SK-N-SH (cell line): ENCODE measurements around the gene RBM19. TPM values are rescaled to one million over a fixed set of nuclear protein-coding genes. Genes with fewer than 3 reads are reported as not detected.
A peak's percentile ranks its signal among the peaks of the same experiment; 100 is the strongest.

ENCODE experiments used
- CTCF ChIA-PET: fragments of 300-600, 350-600 bp; formaldehyde crosslinking; extraction: SDS; loops from one replicate; lab custom pipeline; 2021; lab: Yijun Ruan, JAX
- POLR2A ChIA-PET: fragments of 350-600 bp; sonication (Branson Sonifier 250); formaldehyde crosslinking; extraction: SDS; loops from one replicate; lab custom pipeline; 2020; ENCODE audit warnings: antibody characterized with exemption, inconsistent platforms; lab: Yijun Ruan, JAX
- DNase-seq: peaks from one replicate; pipeline ENCODE4 v3.0.0; 2012
- H2AFZ ChIP-seq: fragments of 200-600 bp; sonication (generic); 2 replicates; pipeline ENCODE4 v1.8.1; 2016; ENCODE audit warnings: antibody characterized with exemption, mild to moderate bottlenecking, low read depth
- H3F3A ChIP-seq: fragments of 200-600 bp; sonication (generic); replicated peaks from 2 replicates; pipeline ENCODE3; 2016; ENCODE audit warnings: antibody characterized with exemption, mild to moderate bottlenecking; ENCODE audit not compliant: insufficient read depth
- H3K27ac ChIP-seq, 2 experiments: fragments of 200-500 bp in 1 of 2; fragments of 200-600 bp in 1 of 2; sonication (Bioruptor generic) in 1 of 2; sonication (generic), shearing (Covaris generic) in 1 of 2; 2 replicates each; pipeline versions ENCODE4 v1.5.1 to v1.6.1; 2014 to 2016; ENCODE audit warnings: low read depth in 2 of 2, inconsistent platforms in 1 of 2, low read length in 1 of 2, mild to moderate bottlenecking in 1 of 2, mixed read lengths in 1 of 2
- H3K27me3 ChIP-seq: fragments of 200-600 bp; sonication (generic), shearing (Covaris generic); 2 replicates; pipeline ENCODE4 v1.6.1; 2016; ENCODE audit warnings: mixed run types; ENCODE audit not compliant: insufficient read depth
- H3K36me3 ChIP-seq, 2 experiments: fragments of 200-500 bp in 1 of 2; fragments of 200-600 bp in 1 of 2; sonication (Bioruptor generic) in 1 of 2; sonication (generic) in 1 of 2; replicated peaks in 1 of 2; 2 replicates each; pipeline versions ENCODE3 to v1.5.1; 2014 to 2016; ENCODE audit warnings: low read length in 1 of 2, mild to moderate bottlenecking in 1 of 2; ENCODE audit not compliant: insufficient read depth in 2 of 2, control insufficient read depth in 1 of 2
- H3K4me1 ChIP-seq, 2 experiments: fragments of 200-500 bp in 1 of 2; fragments of 200-600 bp in 1 of 2; sonication (Bioruptor generic) in 1 of 2; sonication (generic), shearing (Covaris generic) in 1 of 2; 2 replicates each; pipeline versions ENCODE4 v1.5.1 to v1.6.1; 2014 to 2016; ENCODE audit warnings: low read depth in 1 of 2, low read length in 1 of 2, mixed run types in 1 of 2; ENCODE audit not compliant: insufficient read depth in 2 of 2, control insufficient read depth in 1 of 2
- H3K4me2 ChIP-seq: fragments of 200-600 bp; sonication (generic), shearing (Covaris generic); 2 replicates; pipeline ENCODE4 v1.6.1; 2017; ENCODE audit warnings: mixed run types
- H3K4me3 ChIP-seq, 2 experiments: fragments of 200-500 bp in 1 of 2; fragments of 200-600 bp in 1 of 2; sonication (Bioruptor generic) in 1 of 2; sonication (generic), shearing (Covaris generic) in 1 of 2; 2 replicates each; pipeline versions ENCODE4 v1.5.1 to v1.8.1; 2014 to 2016; ENCODE audit warnings: low read depth in 2 of 2, inconsistent platforms in 1 of 2, low read length in 1 of 2, mild to moderate bottlenecking in 1 of 2, mixed read lengths in 1 of 2, moderate library complexity in 1 of 2
- H3K79me2 ChIP-seq: fragments of 200-600 bp; sonication (generic); 2 replicates; pipeline ENCODE4 v1.8.1; 2017; ENCODE audit warnings: mild to moderate bottlenecking; ENCODE audit not compliant: insufficient read depth
- H3K9ac ChIP-seq: fragments of 200-600 bp; sonication (generic); 2 replicates; pipeline ENCODE4 v1.6.1; 2017; ENCODE audit warnings: mixed run types
- H3K9me2 ChIP-seq: fragments of 200-600 bp; sonication (generic); 2 replicates; pipeline ENCODE4 v1.6.1; 2017; ENCODE audit warnings: mixed run types
- H3K9me3 ChIP-seq: fragments of 200-600 bp; sonication (generic); 2 replicates; pipeline ENCODE4 v1.6.1; 2017; ENCODE audit warnings: mixed run types, mild to moderate bottlenecking, moderate library complexity
- H4K20me1 ChIP-seq: fragments of 200-600 bp; sonication (generic); 2 replicates; pipeline ENCODE4 v1.6.1; 2017; ENCODE audit warnings: mild to moderate bottlenecking, mixed run types; ENCODE audit not compliant: insufficient read depth
- CHD2 ChIP-seq: fragments of 150-350 bp; IDR thresholded peaks from 2 replicates; pipeline ENCODE4 v1.6.1; 2018; ENCODE audit warnings: low read length; ENCODE audit not compliant: partially characterized antibody
- ELF1 ChIP-seq: IDR thresholded peaks from 2 replicates; pipeline ENCODE4 v1.4.0; 2012
- EP300 ChIP-seq, 2 experiments: IDR thresholded peaks; 2 replicates each; pipeline versions ENCODE4 v1.4.0 to v1.6.1; 2012; ENCODE audit warnings: borderline replicate concordance in 1 of 2, low read depth in 1 of 2, low read length in 1 of 2
- EZH2phosphoT487 ChIP-seq: fragments of 200-600 bp; sonication (generic); IDR thresholded peaks from 2 replicates; pipeline ENCODE4 v1.6.1; 2017; ENCODE audit warnings: low read depth, mixed run types, mild to moderate bottlenecking, antibody characterized with exemption, moderate library complexity, borderline replicate concordance
- FOSL2 ChIP-seq: IDR thresholded peaks from 2 replicates; pipeline ENCODE4 v1.4.0; 2012; ENCODE audit warnings: low read depth, mild to moderate bottlenecking, moderate library complexity, borderline replicate concordance
- GABPA ChIP-seq: IDR thresholded peaks from 2 replicates; pipeline ENCODE4 v1.4.0; 2012; ENCODE audit warnings: low read depth, mild to moderate bottlenecking
- GATA2 ChIP-seq: sonication (generic); formaldehyde crosslinking; IDR thresholded peaks from 2 replicates; pipeline ENCODE4 v1.5.0; 2020; ENCODE audit warnings: mild to moderate bottlenecking, missing genetic modification reagents
- IRF3 ChIP-seq: fragments of 150-350 bp; IDR thresholded peaks from 2 replicates; pipeline ENCODE4 v1.6.1; 2016; ENCODE audit warnings: mild to moderate bottlenecking, low read depth, low read length
- JUND ChIP-seq: IDR thresholded peaks from 2 replicates; pipeline ENCODE4 v1.4.0; 2012
- MXI1 ChIP-seq: IDR thresholded peaks from 2 replicates; pipeline ENCODE4 v1.6.1; 2012; ENCODE audit warnings: mild to moderate bottlenecking, low read depth, low read length, improper control_type of control experiment
- NFIC ChIP-seq: IDR thresholded peaks from 2 replicates; pipeline ENCODE4 v1.4.0; 2012; ENCODE audit warnings: borderline replicate concordance
- NRF1 ChIP-seq: IDR thresholded peaks from 2 replicates; pipeline ENCODE4 v1.6.1; 2012; ENCODE audit warnings: low read depth, mild to moderate bottlenecking, low read length
- RAD21 ChIP-seq: IDR thresholded peaks from 2 replicates; pipeline ENCODE4 v1.6.1; 2012; ENCODE audit warnings: mild to moderate bottlenecking, low read length
- RCOR1 ChIP-seq: fragments of 150-350 bp; IDR thresholded peaks from 2 replicates; pipeline ENCODE4 v1.6.1; 2017; ENCODE audit warnings: antibody characterized with exemption, low read length
- RFX5 ChIP-seq: IDR thresholded peaks from 2 replicates; pipeline ENCODE4 v1.6.1; 2012; ENCODE audit warnings: mild to moderate bottlenecking, improper control_type of control experiment, low read length
- SIN3A ChIP-seq: IDR thresholded peaks from 2 replicates; pipeline ENCODE4 v1.6.1; 2012; ENCODE audit warnings: low read depth, mild to moderate bottlenecking, low read length, moderate library complexity, borderline replicate concordance
- SMC3 ChIP-seq: IDR thresholded peaks from 2 replicates; pipeline ENCODE4 v1.6.1; 2012; ENCODE audit warnings: low read depth, low read length, improper control_type of control experiment
- TAF1 ChIP-seq: IDR thresholded peaks from 2 replicates; pipeline ENCODE4 v1.6.1; 2012; ENCODE audit warnings: low read depth, mild to moderate bottlenecking, low read length, moderate library complexity, borderline replicate concordance
- TCF12 ChIP-seq: IDR thresholded peaks from 2 replicates; pipeline ENCODE4 v1.4.0; 2012
- USF1 ChIP-seq: IDR thresholded peaks from 2 replicates; pipeline ENCODE4 v1.4.0; 2012; ENCODE audit warnings: low read depth, borderline replicate concordance
- USF2 ChIP-seq: fragments of 150-350 bp; IDR thresholded peaks from 2 replicates; pipeline ENCODE4 v1.6.1; 2017; ENCODE audit warnings: antibody characterized with exemption, low read length, low read depth, borderline replicate concordance
- YY1 ChIP-seq: IDR thresholded peaks from 2 replicates; pipeline ENCODE4 v1.4.0; 2012; ENCODE audit warnings: low read depth, mild to moderate bottlenecking
- ZBTB33 ChIP-seq: IDR thresholded peaks from 2 replicates; pipeline ENCODE4 v1.4.0; 2012; ENCODE audit warnings: low read depth, borderline replicate concordance
- WGBS: methylation state at CpG from one replicate; pipeline ENCODE4 v1.1.6; 2017; ENCODE audit warnings: low lambda C conversion rate; 5-methylcytosine and 5-hydroxymethylcytosine counted together
- polyA plus RNA-seq, 3 experiments: library from polyadenylated mRNA; depleted of rRNA; stranded (reverse); fragments of >200 nt; gene quantifications; 2 replicates each; pipeline ENCODE4 v1.2.3, GENCODE V29; 2012

The RBM19 gene
- polyA plus RNA-seq, 1 of the 3 experiments (the other 2 are of a cell fraction): 16.6 TPM

- POLR2A ChIA-PET: no interaction called here
- CTCF ChIA-PET: no interaction called here
Measured at GRCh38 chr12:113796852-113797534, 169.1 kb downstream of the RBM19 start.

GRCh38 chr12:113796066-113796827, 169.9 kb downstream of the RBM19 start:
- no peaks in the 10 kb centered on the region for H3K9me3 ChIP-seq
- H3K4me2 ChIP-seq: no peak overlapping the region
- H3K27ac ChIP-seq: no peak overlapping the region
- H3K9me2 ChIP-seq: no peaks in the 10 kb centered on the region
- H3K79me2 ChIP-seq: no peaks in the 10 kb centered on the region
- TF ChIP-seq FOSL2 (no peak), ZBTB33 (no peak), ELF1 (no peak), SIN3A (no peak), NFIC (no peak), RAD21 (no peak), JUND (no peak), MXI1 (no peak), TAF1 (no peak), TCF12 (no peak), USF2 (no peak), USF1 (no peak), CHD2 (no peak), SMC3 (no peak), GATA2 (CRISPR knock-in tag) (no peak), IRF3 (no peak), RCOR1 (no peak), GABPA (no peak), RFX5 (no peak)
- no peak overlapping the region for H3K9ac ChIP-seq
- H3F3A ChIP-seq: no peaks in the 10 kb centered on the region
- H3K36me3 ChIP-seq: no peaks in the 10 kb centered on the region
- WGBS: 76% methylated on average over 14 of the region's 28 CpGs
- ChIA-PET CTCF (no interaction called here), POLR2A (no interaction called here)
- H3K4me3 ChIP-seq: no peak overlapping the region
- H3K27me3 ChIP-seq: no peaks in the 10 kb centered on the region
- H4K20me1 ChIP-seq: no peaks in the 10 kb centered on the region
- no peak overlapping the region for H2AFZ ChIP-seq
- no peak for DNase-seq
- no peaks in the 10 kb centered on the region; a peak in 1 of 4 replicates for H3K4me1 ChIP-seq

More at GRCh38 chr12:113796852-113797534, 169.1 kb downstream of the RBM19 start:
- no peaks in the 10 kb centered on the region for H3F3A ChIP-seq
- H3K4me1 ChIP-seq: no peaks in the 10 kb centered on the region; a peak in 1 of 4 replicates
- H3K27ac ChIP-seq: no peak overlapping the region
- H4K20me1 ChIP-seq: no peaks in the 10 kb centered on the region
- H3K4me3 ChIP-seq: no peak overlapping the region
- no peaks in the 10 kb centered on the region for H3K27me3 ChIP-seq
- TF ChIP-seq EZH2phosphoT487 (no peak), YY1 (no peak), GATA2 (CRISPR knock-in tag) (no peak), EP300 (IDR thresholded peaks at IDR 0.05; ENCODE audit: borderline replicate concordance in 1 of 2, low read depth in 1 of 2, low read length in 1 of 2) (no peak), JUND (no peak), SIN3A (no peak), NRF1 (no peak)
- peak; percentile 63 for DNase-seq
- 71% methylated on average over 14 of the region's 14 CpGs for WGBS
- no peak overlapping the region for H3K9ac ChIP-seq
- no peaks in the 10 kb centered on the region for H3K79me2 ChIP-seq
- no peak overlapping the region for H3K4me2 ChIP-seq
- no peaks in the 10 kb centered on the region for H3K36me3 ChIP-seq
- no peaks in the 10 kb centered on the region for H3K9me3 ChIP-seq
- no peak overlapping the region for H2AFZ ChIP-seq
- H3K9me2 ChIP-seq: no peaks in the 10 kb centered on the region
